Activated T-helper 1 cell treated with anti-CD3 and anti-CD28 coated beads, Interleukin-12 subunit alpha, Interleukin-12 subunit beta, Interleukin-2, Interleukin-4 antibody, amounts not matched to agents 30 ng/mL and 10 ng/mL and 1 ng/mL, durations not matched to agents 14 hours and 24 hours and 36 hours (primary cell): ENCODE data around the gene FITM1. TPM values are rescaled to one million over a fixed set of nuclear protein-coding genes. Genes with fewer than 3 reads are reported as not detected.
"Not testable (repeated sequence)": the region's sequence is repeated elsewhere in the genome, so short reads cannot be mapped to it uniquely, and the experiment has no call there.

Experiments
- DNase-seq: peaks from one replicate; pipeline ENCODE4 v3.0.0; 2021; ENCODE audit warnings: low spot score
- H3K27ac Mint-ChIP-seq: one replicate; pipeline ENCODE4 v1.8.0; 2021; ENCODE audit warnings: mild to moderate bottlenecking, mixed read lengths
- H3K27me3 Mint-ChIP-seq: one replicate; pipeline ENCODE4 v1.8.0; 2022; ENCODE audit warnings: mild to moderate bottlenecking, moderate library complexity, mixed read lengths; ENCODE audit not compliant: insufficient read depth
- H3K36me3 Mint-ChIP-seq: one replicate; pipeline ENCODE4 v1.8.0; 2021; ENCODE audit warnings: low read depth, mixed read lengths
- H3K4me1 Mint-ChIP-seq: one replicate; pipeline ENCODE4 v1.8.0; 2021; ENCODE audit warnings: low read depth, mixed read lengths
- H3K4me3 Mint-ChIP-seq: one replicate; pipeline ENCODE4 v1.8.0; 2021; ENCODE audit warnings: mild to moderate bottlenecking, moderate library complexity, mixed read lengths
- H3K9me3 Mint-ChIP-seq: one replicate; pipeline ENCODE4 v1.8.0; 2021; ENCODE audit warnings: mixed read lengths
- intact Hi-C: fragments of 100-400 bp; cut with micrococcal nuclease; formaldehyde crosslinking; loops from one replicate; pipeline ENCODE4 v1.15.1; 2024
- total RNA-seq: library from RNA; stranded (reverse); gene quantifications from 2 replicates; pipeline ENCODE4 v1.2.3, GENCODE V29; 2022

FITM1 gene
- total RNA-seq, 1 donor from 2014 or later: 0.26 TPM

DNA sequence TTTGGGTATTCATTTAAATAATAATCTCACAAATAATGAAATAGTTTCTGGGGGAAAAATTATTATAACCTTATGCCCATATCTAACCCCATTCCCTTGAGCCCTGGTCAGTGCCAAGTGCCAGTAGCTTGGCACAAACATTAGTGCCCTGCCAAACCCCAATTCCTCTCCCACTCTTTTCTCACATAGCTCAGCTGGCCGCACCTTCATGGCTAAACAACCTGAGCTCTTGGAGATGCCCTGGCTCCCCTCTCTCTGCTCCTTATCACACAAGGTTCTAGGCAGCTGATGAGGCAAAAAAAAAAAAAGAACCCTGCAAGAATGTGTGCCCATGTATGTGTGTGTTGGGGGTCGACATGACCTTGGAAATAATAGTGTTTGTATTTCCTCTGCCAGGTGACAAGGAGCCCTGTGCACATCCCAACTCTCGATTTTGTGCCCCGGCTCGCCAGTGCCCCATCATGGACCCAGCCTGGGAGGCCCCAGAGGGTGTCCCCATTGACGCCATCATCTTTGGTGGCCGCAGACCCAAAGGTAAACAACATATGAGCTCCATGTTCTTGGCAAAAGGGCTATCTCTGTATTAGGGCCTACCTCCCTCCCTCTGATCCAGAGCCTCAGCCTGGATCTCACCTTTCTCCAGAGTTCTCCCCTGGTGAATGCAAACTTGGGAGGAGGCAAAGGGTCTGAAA lies 28.0 kb upstream of the FITM1 start:
- no peak for DNase-seq
- H3K36me3 Mint-ChIP-seq: peaks cover 45% of the 10 kb centered on the region

GRCh38 chr14:24103451-24103850 lies 27.0 kb upstream of the FITM1 start:
- Mint-ChIP-seq H3K27ac (no peak overlapping the region), H3K4me1 (peaks cover 24% of the 10 kb centered on the region), H3K36me3 (peaks cover 42% of the 10 kb centered on the region), H3K9me3 (peaks cover 4% of the 10 kb centered on the region), H3K27me3 (no peaks in the 10 kb centered on the region), H3K4me3 (no peak overlapping the region)
- intact Hi-C loops: no loop called here
- DNase-seq: no peak

More for the DNA sequence above, 28.0 kb upstream of the FITM1 start:
- Mint-ChIP-seq H3K9me3 (peaks cover 4% of the 10 kb centered on the region), H3K4me1 (peaks cover 15% of the 10 kb centered on the region), H3K27me3 (no peaks in the 10 kb centered on the region), H3K27ac (no peak overlapping the region), H3K4me3 (no peak overlapping the region)
- intact Hi-C loops: no loop called here

DNA sequence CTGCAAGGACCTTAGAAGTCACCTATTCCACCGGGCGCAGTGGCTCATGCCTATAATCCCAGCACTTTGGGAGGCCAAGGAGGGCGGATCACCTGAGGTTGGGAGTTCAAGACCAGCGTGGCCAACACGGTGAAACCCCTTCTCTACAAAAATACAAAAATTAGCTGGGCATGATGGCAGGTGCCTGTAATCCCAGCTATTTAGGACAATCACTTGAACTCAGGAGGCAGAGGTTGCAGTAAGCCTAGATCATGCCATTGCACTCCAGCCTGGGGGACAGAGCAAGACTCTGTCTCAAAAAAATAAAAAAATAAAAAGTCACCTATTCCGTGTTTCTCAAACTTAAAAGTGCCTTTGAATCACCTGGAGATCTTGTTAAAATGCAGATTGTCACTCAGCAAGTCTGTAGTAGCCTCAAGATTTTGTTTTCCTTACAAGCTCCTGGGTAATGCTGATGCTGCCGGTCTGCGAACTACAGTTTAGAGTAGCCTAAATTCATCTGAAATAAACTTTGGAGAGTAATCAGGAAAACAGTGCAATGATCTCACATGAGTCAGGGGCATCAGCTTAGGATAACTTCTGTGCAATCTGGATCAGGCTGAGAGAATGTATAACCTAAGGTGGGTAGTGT lies 24.7 kb upstream of the FITM1 start:
- Mint-ChIP-seq H3K36me3 (peaks cover 30% of the 10 kb centered on the region), H3K4me1 (peaks cover 32% of the 10 kb centered on the region), H3K27ac (peak overlapping the region; percentile 15)
- DNase-seq, H3K27me3 Mint-ChIP-seq, H3K4me3 Mint-ChIP-seq, intact Hi-C loops, H3K9me3 Mint-ChIP-seq: not testable (repeated sequence)

GRCh38 chr14:24106672-24107271 lies 23.7 kb upstream of the FITM1 start:
- no peak overlapping the region for H3K27ac Mint-ChIP-seq

DNA sequence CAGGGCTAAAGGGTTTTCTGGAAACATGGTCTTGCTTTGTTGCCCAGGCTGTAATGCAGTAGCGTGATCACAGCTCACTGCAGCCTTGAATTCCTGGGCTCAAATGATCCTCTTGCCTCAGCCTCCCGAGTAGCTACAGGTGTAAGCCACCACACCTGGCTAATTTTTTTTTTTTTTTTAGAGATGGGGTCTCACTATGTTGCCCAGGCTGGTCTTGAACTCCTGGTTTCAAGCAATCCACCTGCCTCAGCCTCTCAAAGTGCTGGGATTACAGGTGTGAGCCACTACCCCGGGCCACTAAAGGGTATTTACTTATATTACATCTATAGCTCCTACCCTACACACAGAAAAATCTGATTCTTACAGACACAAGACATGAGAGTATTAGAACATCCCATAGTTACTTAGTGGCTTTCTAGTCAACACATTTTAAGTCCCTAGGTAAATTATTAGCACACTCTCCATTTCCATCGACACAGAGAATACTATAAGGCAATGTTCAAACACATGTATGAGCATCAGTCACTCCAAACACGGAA lies 22.1 kb upstream of the FITM1 start:
- Mint-ChIP-seq H3K27ac (peak overlapping the region; percentile 95), H3K4me3 (peak overlapping the region; percentile 24), H3K27me3 (no peaks in the 10 kb centered on the region), H3K9me3 (peaks cover 4% of the 10 kb centered on the region), H3K4me1 (peaks cover 34% of the 10 kb centered on the region), H3K36me3 (peaks cover 17% of the 10 kb centered on the region)
- no peak for DNase-seq
- intact Hi-C loops: loop anchor here (1.0 kb wide), 4 partner anchors 18 to 94 kb away; no protein-coding TSS in a partner anchor

More at GRCh38 chr14:24106672-24107271, 23.7 kb upstream of the FITM1 start:
- no peak for DNase-seq
- H3K36me3 Mint-ChIP-seq: peaks cover 22% of the 10 kb centered on the region
- peaks cover 32% of the 10 kb centered on the region for H3K4me1 Mint-ChIP-seq
- H3K27me3 Mint-ChIP-seq: no peaks in the 10 kb centered on the region
- no peak overlapping the region for H3K4me3 Mint-ChIP-seq
- intact Hi-C loops: no loop called here
- peaks cover 4% of the 10 kb centered on the region for H3K9me3 Mint-ChIP-seq

- peaks cover 5% of the 10 kb centered on the region for H3K36me3 Mint-ChIP-seq
- peaks cover 33% of the 10 kb centered on the region for H3K4me1 Mint-ChIP-seq
- no peak for DNase-seq
- H3K27me3 Mint-ChIP-seq: no peaks in the 10 kb centered on the region
- no peaks in the 10 kb centered on the region for H3K9me3 Mint-ChIP-seq
- H3K4me3 Mint-ChIP-seq: no peak overlapping the region
- H3K27ac Mint-ChIP-seq: no peak overlapping the region
- intact Hi-C loops: loop anchor here (5.0 to 10.0 kb wide), 4 partner anchors 332 to 785 kb away; partner anchors contain the start of genes NGDN, PABPN1, SDR39U1 and THTPA
Observed at GRCh38 chr14:24110060-24110459, 20.4 kb upstream of the FITM1 start.

DNA sequence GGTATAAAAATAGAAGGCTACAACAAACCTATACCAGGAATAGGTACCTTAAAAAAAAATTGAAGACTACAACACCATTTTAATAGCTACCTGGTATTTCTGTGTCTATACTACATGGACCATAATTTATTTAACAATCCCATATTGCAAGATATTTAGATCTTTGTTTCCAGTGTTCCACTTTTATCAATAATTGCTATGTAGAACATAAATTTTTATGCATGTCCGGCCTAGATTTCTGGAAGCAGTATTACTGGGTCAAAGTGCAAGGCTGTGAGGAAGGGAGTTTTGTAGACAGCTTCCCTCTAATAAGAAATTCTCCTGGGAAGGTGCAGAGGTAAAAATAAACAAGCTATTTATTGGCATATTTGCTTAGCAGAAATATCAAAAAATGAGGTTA lies 19.9 kb upstream of the FITM1 start:
- Mint-ChIP-seq H3K27ac (no peak overlapping the region), H3K4me3 (no peak overlapping the region), H3K9me3 (no peaks in the 10 kb centered on the region), H3K36me3 (peaks cover 5% of the 10 kb centered on the region), H3K27me3 (no peaks in the 10 kb centered on the region), H3K4me1 (peaks cover 35% of the 10 kb centered on the region)
- intact Hi-C loops: loop anchor here (5.0 to 10.0 kb wide), 4 partner anchors 332 to 786 kb away; partner anchors contain the start of genes NGDN, PABPN1, SDR39U1 and THTPA
- no peak for DNase-seq

- H3K4me3 Mint-ChIP-seq: peak overlapping the region; percentile 99
- no peak for DNase-seq
- intact Hi-C loops: loop anchor here (5.0 to 10.0 kb wide), 4 partner anchors 329 to 789 kb away; partner anchors contain the start of genes NGDN, PABPN1, SDR39U1 and THTPA
- no peaks in the 10 kb centered on the region for H3K27me3 Mint-ChIP-seq
- peak overlapping the region; percentile 98 for H3K27ac Mint-ChIP-seq
- H3K4me1 Mint-ChIP-seq: peaks cover 42% of the 10 kb centered on the region
- no peaks in the 10 kb centered on the region for H3K9me3 Mint-ChIP-seq
- H3K36me3 Mint-ChIP-seq: peaks cover 22% of the 10 kb centered on the region
Observed at GRCh38 chr14:24113379-24113800, 17.1 kb upstream of the FITM1 start.

GRCh38 chr14:24113801-24114531 lies 16.5 kb upstream of the FITM1 start:
- DNase-seq: peak; percentile 76
- H3K9me3 Mint-ChIP-seq: no peaks in the 10 kb centered on the region
- peaks cover 26% of the 10 kb centered on the region for H3K36me3 Mint-ChIP-seq
- H3K4me3 Mint-ChIP-seq: peak overlapping the region; percentile 99
- H3K4me1 Mint-ChIP-seq: peaks cover 36% of the 10 kb centered on the region
- H3K27ac Mint-ChIP-seq: peak overlapping the region; percentile 98
- H3K27me3 Mint-ChIP-seq: no peaks in the 10 kb centered on the region
- intact Hi-C loops: loop anchor here (1.0 to 10.0 kb wide), 13 partner anchors 20 to 789 kb away; partner anchors contain the start of genes CHMP4A, DHRS4L2, EMC9 and NGDN

DNA sequence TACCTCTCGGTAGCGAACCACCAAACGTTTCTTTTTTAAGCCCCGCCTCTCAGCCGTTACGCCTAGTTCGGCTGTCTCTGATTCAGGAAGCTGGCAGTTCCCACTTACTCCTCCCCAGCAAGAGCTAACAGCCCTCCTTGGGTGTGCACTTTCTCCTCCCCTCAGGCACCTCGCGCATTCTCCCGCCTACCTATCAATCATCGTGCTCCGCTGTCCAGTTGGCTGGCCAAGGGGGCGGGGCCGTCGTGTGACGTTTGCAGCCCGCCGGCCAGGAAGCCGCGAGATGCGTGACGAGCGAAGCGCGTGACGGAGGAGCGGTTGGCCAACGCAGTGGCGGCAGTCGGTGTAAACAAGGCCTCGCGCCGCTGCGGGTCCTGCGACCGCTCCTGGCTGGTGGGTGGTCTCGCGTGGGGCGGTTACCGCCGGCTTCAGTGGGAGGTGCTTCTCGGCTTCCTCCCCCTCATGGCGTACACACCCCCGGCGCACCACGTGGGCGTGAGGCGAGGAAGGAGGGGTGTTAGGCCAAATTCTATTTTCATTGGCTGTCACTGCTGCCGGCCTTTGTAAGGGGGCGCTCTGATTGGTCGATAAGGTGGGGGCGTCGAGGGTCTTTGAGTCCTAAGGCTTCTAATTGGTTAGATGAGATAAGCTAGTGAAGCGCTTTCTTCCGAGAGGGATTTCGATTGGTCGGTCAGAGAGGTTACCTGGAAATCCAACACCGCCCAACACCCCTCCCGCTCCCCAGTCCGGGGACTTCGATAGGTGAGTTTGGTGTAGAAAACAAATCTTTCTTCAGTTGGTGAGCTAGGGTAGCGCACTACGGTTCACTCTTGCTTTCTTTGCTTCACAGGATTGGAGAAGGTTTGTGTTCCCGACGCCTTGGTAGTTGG lies 15.7 kb upstream of the FITM1 start, which contains the start of the genes DCAF11 and NRL:
DCAF11 (plus strand) TSS at position 246 of the 890 bp plus-strand sequence. CDS start 818 bp downstream, outside the sequence.
NRL (minus strand) TSS at position 418 of the 890 bp plus-strand sequence. CDS start 32,101 bp downstream, outside the sequence.
- peak within 1 kb of the TSS; percentile 99 for H3K4me3 Mint-ChIP-seq
- no peaks in the 10 kb centered on the region for H3K27me3 Mint-ChIP-seq
- H3K4me1 Mint-ChIP-seq: peaks cover 34% of the 10 kb centered on the region
- intact Hi-C loops: loop anchor here (1.0 to 10.0 kb wide), 18 partner anchors 20 to 790 kb away; partner anchors contain the start of genes CHMP4A, DHRS1, DHRS4L2 and EMC9
- H3K9me3 Mint-ChIP-seq: no peaks in the 10 kb centered on the region
- H3K27ac Mint-ChIP-seq: peak within 1 kb of the TSS; percentile 98
- H3K36me3 Mint-ChIP-seq: peaks cover 33% of the 10 kb centered on the region
- DNase-seq: peak; percentile 98

DNA sequence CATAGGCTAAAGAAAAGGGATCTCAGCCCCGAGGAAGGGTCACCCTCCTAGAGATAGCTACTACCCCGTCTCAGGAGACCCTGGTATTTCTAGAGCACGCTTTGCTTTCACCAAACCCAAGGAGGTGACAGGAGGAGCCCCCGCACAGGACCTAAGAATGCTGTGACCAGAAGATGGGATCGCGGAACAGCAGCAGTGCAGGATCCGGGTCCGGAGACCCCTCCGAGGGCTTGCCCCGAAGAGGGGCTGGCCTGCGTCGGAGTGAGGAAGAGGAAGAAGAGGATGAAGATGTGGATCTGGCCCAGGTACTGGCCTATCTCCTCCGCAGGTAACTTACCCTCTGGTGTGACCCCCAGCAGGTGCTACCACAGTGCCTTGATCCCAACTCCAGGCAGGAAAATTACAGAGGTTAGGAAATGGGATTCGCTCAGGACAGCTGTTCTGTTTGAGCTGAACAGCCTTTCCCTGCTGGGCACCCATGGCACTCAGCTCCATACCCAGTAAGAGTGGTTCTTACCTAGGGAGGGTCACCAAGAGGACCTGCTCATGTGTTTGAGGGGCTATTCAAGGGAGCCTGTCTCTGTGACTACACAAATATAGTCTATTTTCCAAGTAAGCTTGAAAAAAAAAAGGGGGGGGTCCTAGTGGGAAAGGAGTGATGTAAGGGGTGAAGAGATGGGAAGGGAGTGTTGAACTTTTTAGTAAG lies 14.9 kb upstream of the FITM1 start:
- intact Hi-C loops: loop anchor here (1.0 to 10.0 kb wide), 7 partner anchors 21 to 791 kb away; partner anchors contain the start of genes DHRS1, GMPR2, IPO4 and IRF9
- Mint-ChIP-seq H3K9me3 (no peaks in the 10 kb centered on the region), H3K27me3 (no peaks in the 10 kb centered on the region), H3K4me3 (peak overlapping the region; percentile 99), H3K4me1 (peaks cover 34% of the 10 kb centered on the region), H3K36me3 (peaks cover 33% of the 10 kb centered on the region), H3K27ac (peak overlapping the region; percentile 98)
- no peak for DNase-seq
